ENCODE measurements around the gene TGIF2.
"Not testable (repeated sequence)": the region's sequence is repeated elsewhere in the genome, so short reads cannot be mapped to it uniquely, and the experiment has no call there.

TGIF2 gene

GRCh38 chr20:36547186-36548005, 26.0 kb upstream of the TGIF2 start:
- DNase-seq (ENCODE audit: low read depth, low spot score): no peak

- DNase-seq (ENCODE audit: low read depth, low spot score): no peak
Observed at GRCh38 chr20:36548006-36548315, 25.4 kb upstream of the TGIF2 start.

- no peak for DNase-seq (ENCODE audit: low read depth, low spot score)
Observed at GRCh38 chr20:36548704-36549627, 24.4 kb upstream of the TGIF2 start.

- DNase-seq (ENCODE audit: low read depth, low spot score): no peak
Observed at GRCh38 chr20:36549628-36549941, 23.8 kb upstream of the TGIF2 start.

GRCh38 chr20:36549942-36550789, 23.2 kb upstream of the TGIF2 start:
- DNase-seq (ENCODE audit: low read depth, low spot score): no peak

GRCh38 chr20:36550790-36551299, 22.6 kb upstream of the TGIF2 start:
- DNase-seq (ENCODE audit: low read depth, low spot score): no peak

GRCh38 chr20:36555248-36555647, 18.1 kb upstream of the TGIF2 start:
- DNase-seq (ENCODE audit: low read depth, low spot score): no peak

GRCh38 chr20:36562724-36563123, 10.7 kb upstream of the TGIF2 start:
- no peak for DNase-seq (ENCODE audit: low read depth, low spot score)

GRCh38 chr20:36563374-36563773, 10.0 kb upstream of the TGIF2 start:
- DNase-seq (ENCODE audit: low read depth, low spot score): no peak

GRCh38 chr20:36564078-36564725, 9.2 kb upstream of the TGIF2 start:
- DNase-seq (ENCODE audit: low read depth, low spot score): not testable (repeated sequence)

GRCh38 chr20:36564726-36565121, 8.7 kb upstream of the TGIF2 start:
- DNase-seq (ENCODE audit: low read depth, low spot score): not testable (repeated sequence)

GRCh38 chr20:36565520-36565919, 7.9 kb upstream of the TGIF2 start:
- DNase-seq (ENCODE audit: low read depth, low spot score): no peak

- no peak for DNase-seq (ENCODE audit: low read depth, low spot score)
Observed at GRCh38 chr20:36569847-36570429, 3.5 kb upstream of the TGIF2 start.

GRCh38 chr20:36571564-36572504, 1.6 kb upstream of the TGIF2 start:
- DNase-seq (ENCODE audit: low read depth, low spot score): no peak

- no peak for DNase-seq (ENCODE audit: low read depth, low spot score)
Observed at GRCh38 chr20:36572701-36573102, 695 bp upstream of the TGIF2 start.

GRCh38 chr20:36573798-36574365, 485 bp downstream of the TGIF2 start:
- DNase-seq (ENCODE audit: low read depth, low spot score): no peak

GRCh38 chr20:36574366-36575135, 1.2 kb downstream of the TGIF2 start:
- DNase-seq (ENCODE audit: low read depth, low spot score): no peak

GRCh38 chr20:36576081-36576445, 2.7 kb downstream of the TGIF2 start:
- no peak for DNase-seq (ENCODE audit: low read depth, low spot score)
